TTC549 (cell line): ENCODE measurements around the gene GATC.
"Not testable (repeated sequence)": the region's sequence is repeated elsewhere in the genome, so short reads cannot be mapped to it uniquely, and the experiment has no call there.

ENCODE experiments used
- FAIRE-seq: peaks from 2 replicates; lab custom pipeline; 2012; peaks lifted over from hg19 to GRCh38; lab: Jason Lieb, UNC

The GATC gene

GRCh38 chr12:120437735-120438494 lies 8.3 kb upstream of the GATC start, which contains the start of gene COX6A1:
COX6A1 (plus strand) TSS chr12:120438113; CDS start chr12:120438127, 14 bp downstream.
- peak; percentile 82 for FAIRE-seq

DNA sequence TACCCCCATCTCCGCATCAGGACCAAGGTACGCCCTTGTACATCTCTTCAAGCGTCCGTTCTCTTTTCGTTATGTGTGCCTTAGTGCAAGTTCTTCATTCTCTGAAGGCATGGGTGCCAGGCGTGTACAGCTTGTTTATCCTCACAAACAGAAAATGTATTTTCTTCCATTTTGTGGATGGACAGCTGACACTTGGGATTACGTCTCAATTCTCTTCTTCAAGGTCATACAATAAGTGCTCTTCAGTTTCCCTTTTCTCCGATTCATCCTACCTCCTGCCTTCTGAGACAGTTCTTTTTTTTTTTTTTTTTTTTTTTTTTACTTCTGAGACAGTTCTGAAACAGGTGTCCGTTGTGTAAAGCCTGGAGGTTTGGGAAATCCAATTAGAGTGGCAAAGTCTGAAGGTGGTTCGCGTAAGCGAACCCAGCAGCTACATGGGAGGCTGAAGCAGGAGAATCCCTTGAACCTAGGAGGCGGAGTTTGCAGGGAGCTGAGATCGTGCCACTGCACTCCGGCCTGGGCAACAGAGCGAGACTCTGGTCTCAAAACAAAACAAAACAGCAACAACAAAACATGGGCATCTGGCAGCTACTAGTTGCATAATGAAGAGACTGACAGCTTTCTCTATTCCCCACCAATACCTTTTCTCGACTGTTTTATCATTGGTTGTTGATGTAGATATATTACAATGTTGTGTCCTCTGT lies 7.6 kb upstream of the GATC start:
- FAIRE-seq, result no peak

DNA sequence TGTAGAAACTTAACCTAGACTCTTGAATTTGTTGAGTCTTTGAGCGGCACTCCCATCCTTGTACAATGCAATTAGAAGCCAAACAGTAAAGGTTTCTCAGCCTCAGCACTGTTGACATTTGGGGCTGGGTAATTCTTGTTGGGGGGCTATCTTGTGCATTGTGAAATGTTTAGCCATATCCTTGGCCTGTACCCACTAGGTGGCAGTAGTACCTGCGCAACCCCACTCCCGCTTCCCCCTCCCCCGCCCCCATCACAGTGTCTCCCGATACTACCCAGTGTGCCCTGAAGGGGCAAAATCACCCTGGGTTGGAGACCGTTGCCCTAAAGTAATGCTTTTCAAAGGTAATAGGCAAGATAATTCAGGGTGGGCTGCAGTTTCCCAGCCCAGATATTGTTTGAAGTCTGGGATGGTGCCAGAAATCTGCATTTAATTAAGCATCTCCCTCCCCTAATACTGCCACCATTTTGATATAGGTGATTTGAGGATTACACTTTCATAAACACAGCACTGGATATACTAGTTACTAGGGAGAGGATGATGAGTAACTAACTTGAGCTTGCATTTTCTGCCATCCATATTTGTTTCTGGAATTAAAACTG lies 6.5 kb upstream of the GATC start:
- no peak for FAIRE-seq

DNA sequence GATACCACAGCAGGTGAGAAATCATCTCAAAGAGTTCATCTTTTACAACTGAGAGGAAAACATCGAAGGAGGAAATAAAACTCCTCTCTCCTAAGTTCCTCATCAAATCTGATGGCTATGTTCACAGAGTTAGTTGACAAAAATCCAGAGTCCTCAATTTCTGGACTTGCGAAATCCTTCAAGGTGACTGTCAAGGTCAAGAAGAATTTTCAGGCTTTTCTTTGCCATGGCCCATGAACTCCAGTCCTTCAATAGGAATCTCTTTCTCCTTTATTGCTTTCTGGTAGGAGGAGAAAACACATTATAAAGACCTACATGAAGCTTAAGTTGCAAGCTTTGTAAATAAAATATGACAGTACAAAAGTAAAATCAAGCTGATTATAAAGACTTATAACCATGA lies 1.6 kb upstream of the GATC start:
- no peak for FAIRE-seq

DNA sequence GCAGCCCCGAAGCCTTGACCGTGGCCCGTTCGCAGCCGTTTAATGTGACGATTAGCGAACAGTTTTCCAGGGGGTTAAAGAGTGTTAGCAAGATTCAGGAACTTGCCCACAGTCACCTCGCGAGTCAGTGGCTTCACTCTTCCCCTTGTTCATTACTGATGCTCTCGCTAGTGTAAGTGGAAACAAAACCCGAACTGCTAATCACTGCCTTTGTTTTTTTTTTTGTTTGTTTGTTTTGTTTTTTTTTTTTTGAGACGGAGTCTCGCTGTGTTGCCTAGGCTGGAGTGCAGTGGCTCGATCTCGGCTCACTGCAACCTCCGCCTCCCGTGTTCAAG lies 567 bp downstream of the GATC start:
- FAIRE-seq, result not testable (repeated sequence)

GRCh38 chr12:120447992-120448391 lies 1.7 kb downstream of the GATC start:
- no peak for FAIRE-seq

GRCh38 chr12:120452524-120452923 lies 6.3 kb downstream of the GATC start:
- not testable (repeated sequence) for FAIRE-seq

GRCh38 chr12:120453060-120453750 lies 7.0 kb downstream of the GATC start:
- FAIRE-seq, result no peak

GRCh38 chr12:120453977-120454376 lies 7.7 kb downstream of the GATC start:
- no peak for FAIRE-seq

- FAIRE-seq, result no peak
These were observed 9.1 kb downstream of the GATC start for GRCh38 chr12:120455302-120455701.

- no peak for FAIRE-seq
These were observed 10.9 kb downstream of the GATC start for GRCh38 chr12:120457133-120457532.

DNA sequence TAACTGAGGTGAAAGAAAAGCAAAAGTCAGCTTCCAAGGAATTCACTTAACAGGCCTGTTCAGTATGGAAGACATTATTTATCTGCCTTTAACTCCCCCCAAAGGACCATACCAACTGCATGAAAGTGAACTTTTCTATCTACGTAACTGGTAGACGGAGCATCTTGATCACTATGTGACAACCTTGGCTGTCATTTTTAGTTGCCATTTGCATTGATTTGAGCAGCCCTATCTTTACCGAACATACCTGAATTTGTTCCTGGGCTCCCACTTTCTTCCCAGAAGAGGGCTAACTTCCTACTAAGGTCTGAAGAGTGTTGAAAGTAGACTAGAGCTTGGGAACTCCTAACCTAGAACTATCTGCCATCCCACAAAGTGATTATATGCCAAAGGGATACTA lies 13.9 kb downstream of the GATC start:
- no peak for FAIRE-seq

DNA sequence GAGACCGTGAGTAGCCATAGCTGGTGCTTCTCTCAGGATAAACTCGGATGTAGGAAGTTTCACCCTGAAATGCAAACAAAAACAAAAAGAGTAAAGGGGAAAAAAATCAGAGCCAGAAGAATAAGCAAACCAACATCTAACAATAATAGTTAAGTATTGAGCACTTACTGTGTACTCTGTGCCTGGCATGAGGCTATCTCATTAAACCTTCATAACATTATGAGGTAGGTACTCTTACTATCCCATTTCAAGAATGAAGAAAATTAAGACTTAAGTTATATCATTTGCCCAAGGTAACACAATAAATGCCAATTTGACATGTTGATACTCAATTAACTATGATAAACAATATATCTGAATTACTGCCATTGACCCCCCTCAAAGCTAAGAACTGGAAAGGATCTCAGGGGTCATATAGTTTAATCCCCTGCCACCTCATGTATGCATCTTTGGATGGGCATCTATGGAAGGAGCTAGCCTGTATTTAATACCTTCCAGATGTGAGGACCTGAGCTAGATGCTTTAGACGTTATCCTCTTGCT lies 15.9 kb downstream of the GATC start:
- no peak for FAIRE-seq

DNA sequence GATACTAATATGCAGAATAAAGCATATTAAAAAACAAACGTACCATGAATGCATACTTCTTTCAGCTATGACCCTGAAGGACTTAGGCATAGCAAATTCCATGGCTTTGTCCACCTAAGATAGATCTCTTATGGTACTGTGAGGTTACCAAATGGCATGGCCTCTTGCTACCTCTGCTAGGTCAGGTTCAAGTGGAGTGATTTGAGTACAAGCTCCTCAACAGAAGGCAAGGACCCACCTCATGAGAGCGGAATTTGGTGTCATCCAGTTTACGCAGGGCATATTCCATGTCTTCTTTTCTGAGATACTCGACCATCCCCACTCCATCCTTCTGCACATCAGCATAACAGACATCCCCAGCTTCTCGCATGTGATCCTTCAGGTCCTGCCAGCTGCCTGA lies 17.5 kb downstream of the GATC start:
- FAIRE-seq, result no peak

- no peak for FAIRE-seq
These were observed 19.5 kb downstream of the GATC start for GRCh38 chr12:120465756-120466155.

GRCh38 chr12:120466560-120467315 lies 20.5 kb downstream of the GATC start:
- FAIRE-seq, result no peak

DNA sequence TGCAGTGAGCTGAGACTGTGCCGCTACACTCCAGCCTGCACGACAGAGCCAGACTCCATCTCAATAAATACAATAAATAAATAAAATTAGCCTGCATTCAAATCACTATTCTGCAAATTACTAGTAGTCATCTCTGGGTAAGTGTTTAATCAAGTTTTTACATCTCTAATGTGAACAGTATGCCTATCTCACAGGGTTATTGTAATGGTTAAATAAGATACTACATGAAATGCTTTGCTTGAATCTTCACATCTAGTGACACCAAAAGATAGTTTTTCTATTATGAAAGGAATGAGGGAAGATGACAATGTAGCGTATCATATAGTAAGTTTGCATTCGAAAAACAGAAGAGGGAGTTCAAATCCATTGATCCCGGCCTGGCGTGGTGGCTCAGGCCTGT lies 21.2 kb downstream of the GATC start:
- FAIRE-seq, result no peak

- no peak for FAIRE-seq
These were observed 22.1 kb downstream of the GATC start for GRCh38 chr12:120468325-120468820.

- no peak for FAIRE-seq
These were observed 22.7 kb downstream of the GATC start for GRCh38 chr12:120468821-120469449.

DNA sequence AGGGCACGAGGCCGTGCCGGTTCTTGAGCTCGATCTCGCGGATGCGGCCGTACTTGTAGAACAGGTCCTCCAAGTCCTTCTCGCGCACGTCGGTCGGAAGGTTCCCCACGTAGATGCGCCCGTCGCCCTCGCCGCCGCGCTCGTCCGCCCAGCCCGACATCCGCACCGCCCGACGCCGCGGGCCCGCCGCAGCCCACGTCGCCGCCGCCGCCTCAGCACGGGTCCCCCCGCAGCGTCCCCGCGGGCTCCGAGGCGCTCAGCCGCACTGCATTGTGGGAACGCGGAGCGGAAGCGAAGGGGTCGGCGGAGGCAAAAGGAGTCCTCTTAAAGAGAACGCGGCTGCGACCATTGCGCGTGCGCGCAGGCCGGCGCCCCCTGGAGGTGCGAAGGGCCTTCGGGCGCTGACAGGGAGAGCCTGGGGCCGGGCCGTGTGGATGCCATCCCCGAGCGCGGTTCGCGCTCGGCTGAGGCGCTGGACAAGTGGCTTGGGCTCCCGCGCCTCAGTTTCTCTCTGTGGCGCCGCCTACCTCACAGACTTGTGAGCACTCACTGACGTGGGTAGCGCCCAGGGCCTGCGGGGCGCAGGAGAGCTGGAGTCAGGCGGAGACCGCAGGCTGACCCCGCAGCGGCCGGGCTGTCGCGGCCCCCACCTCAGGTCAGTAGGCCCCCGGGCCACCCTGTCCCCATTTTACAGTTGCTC lies 23.4 kb downstream of the GATC start, which contains the start of gene SRSF9:
TSS of gene SRSF9 (minus strand) at position 299 of the 700 bp plus-strand sequence. CDS start at position 160, 139 bp downstream.
- FAIRE-seq, result no peak
